CD4-positive, alpha-beta T cell (primary cell): Measurements from ENCODE around the gene ZNF324. TPM values are rescaled to one million over a fixed set of nuclear protein-coding genes. Genes with fewer than 3 reads are reported as not detected.
A peak's percentile ranks its signal among the peaks of the same experiment; 100 is the strongest.

Experiments used
- ATAC-seq: fragments of 200-7000 bp; cut with Tn5 transposase; one replicate; pipeline ENCODE4 v1.10.0; 2022; ENCODE audit warnings: mild to moderate bottlenecking; ENCODE audit not compliant: poor library complexity
- CTCF ChIA-PET: fragments of 350-600 bp; sonication (Branson Sonifier 250); formaldehyde crosslinking; loops from one replicate; lab custom pipeline; 2021; ENCODE audit warnings: antibody characterized with exemption, inconsistent platforms; lab: Charles Lee
- POLR2A ChIA-PET: fragments of 350-600 bp; sonication (Branson Sonifier 250); formaldehyde crosslinking; loops from one replicate; lab custom pipeline; 2021; ENCODE audit warnings: antibody characterized with exemption, inconsistent platforms; lab: Charles Lee
- DNase-seq, 14 experiments: peaks; one replicate each; pipeline ENCODE4 v3.0.0-alpha.2; 2013 to 2020; ENCODE audit warnings: mixed read lengths in 2 of 14
- H3K27ac ChIP-seq, 2 donors: one replicate each; pipeline versions ENCODE4 v1.5.1 to v1.7.0; 2013; ENCODE audit warnings: low read length in 2 of 2, low read depth in 1 of 2, mild to moderate bottlenecking in 1 of 2
- H3K27me3 ChIP-seq, 2 experiments: 1 replicate in 1 of 2; 2 replicates in 1 of 2; pipeline versions ENCODE4 v1.6.1 to v1.7.0; 2013; ENCODE audit warnings: low read length in 2 of 2, control low read depth in 1 of 2, mild to moderate bottlenecking in 1 of 2, moderate library complexity in 1 of 2; ENCODE audit not compliant: insufficient read depth in 2 of 2, control insufficient read depth in 1 of 2
- H3K36me3 ChIP-seq: one replicate; pipeline ENCODE4 v1.6.1; 2013; ENCODE audit warnings: low read length, control low read depth; ENCODE audit not compliant: insufficient read depth
- H3K4me1 ChIP-seq: one replicate; pipeline ENCODE4 v1.6.1; 2013; ENCODE audit warnings: low read length, control low read depth; ENCODE audit not compliant: insufficient read depth
- H3K4me3 ChIP-seq: one replicate; pipeline ENCODE4 v1.5.1; 2013; ENCODE audit warnings: mild to moderate bottlenecking, low read length, moderate library complexity
- H3K9me3 ChIP-seq, 2 experiments: 1 replicate in 1 of 2; 2 replicates in 1 of 2; pipeline versions ENCODE4 v1.6.1 to v1.7.0; 2013; ENCODE audit warnings: low read length in 2 of 2, mild to moderate bottlenecking in 2 of 2, control low read depth in 1 of 2, moderate library complexity in 1 of 2; ENCODE audit not compliant: control insufficient read depth in 1 of 2, insufficient read depth in 1 of 2
- H3K27ac Mint-ChIP-seq: one replicate; pipeline ENCODE4 v1.8.0; 2020; ENCODE audit warnings: mixed read lengths
- H3K27me3 Mint-ChIP-seq: one replicate; pipeline ENCODE4 v1.8.0; 2021; ENCODE audit warnings: mixed read lengths
- H3K36me3 Mint-ChIP-seq: one replicate; pipeline ENCODE4 v1.8.0; 2021; ENCODE audit warnings: low read depth, mixed read lengths
- H3K4me1 Mint-ChIP-seq: one replicate; pipeline ENCODE4 v1.8.0; 2021; ENCODE audit warnings: low read depth, mixed read lengths
- H3K4me3 Mint-ChIP-seq: one replicate; pipeline ENCODE4 v1.8.0; 2020; ENCODE audit warnings: mild to moderate bottlenecking, mixed read lengths
- H3K9me3 Mint-ChIP-seq: one replicate; pipeline ENCODE4 v1.8.0; 2020; ENCODE audit warnings: mixed read lengths
- intact Hi-C, 2 experiments: fragments of 100-400 bp; cut with DNase I in 1 of 2; cut with micrococcal nuclease in 1 of 2; formaldehyde crosslinking; loops; one replicate each; pipeline versions ENCODE4 v1.15.1 to v1.9.0; 2023 to 2025; cut with DNase I, micrococcal nuclease
- total RNA-seq, 174 experiments: library from RNA in 2 of 174; stranded (reverse) in 2 of 174; gene quantifications; one replicate each; pipeline ENCODE4 v1.2.3 and lab custom pipeline; 2021 to 2026
- TF ChIP-seq, protein P1 (sequence below): fragments of 200-600 bp; IDR thresholded peaks from one replicate; pipeline ENCODE4 v1.8.0; 2022; ENCODE audit warnings: antibody characterized with exemption, mild to moderate bottlenecking

ZNF324 gene
- total RNA-seq, 2 experiments from 2014 or later = 24.3 to 25.2 TPM

DNA sequence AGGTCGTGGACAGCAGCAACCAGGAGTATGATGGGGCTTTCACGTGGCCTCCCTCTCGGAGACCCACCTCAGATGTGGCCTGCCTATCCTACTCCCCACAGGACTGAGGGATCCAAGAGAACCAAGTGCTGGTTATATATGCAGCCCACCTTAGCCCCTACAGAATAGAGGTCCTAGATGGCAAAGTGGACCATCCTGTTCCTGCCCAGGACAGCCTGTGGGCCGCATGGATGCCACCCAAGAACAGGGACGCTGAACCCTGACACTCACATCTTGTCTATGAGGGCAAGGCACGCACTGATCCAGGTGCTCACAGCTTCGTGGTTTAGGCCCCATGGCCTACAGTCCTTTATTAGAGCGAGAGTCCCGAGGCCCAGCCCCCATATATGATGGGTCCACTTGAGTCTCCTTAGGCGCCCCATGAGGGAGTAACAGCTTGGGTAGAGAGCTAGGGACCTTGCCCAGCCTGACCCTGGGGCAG is 46.4 kb downstream of the ZNF324 start:
- TF ChIP-seq, protein P1, sequence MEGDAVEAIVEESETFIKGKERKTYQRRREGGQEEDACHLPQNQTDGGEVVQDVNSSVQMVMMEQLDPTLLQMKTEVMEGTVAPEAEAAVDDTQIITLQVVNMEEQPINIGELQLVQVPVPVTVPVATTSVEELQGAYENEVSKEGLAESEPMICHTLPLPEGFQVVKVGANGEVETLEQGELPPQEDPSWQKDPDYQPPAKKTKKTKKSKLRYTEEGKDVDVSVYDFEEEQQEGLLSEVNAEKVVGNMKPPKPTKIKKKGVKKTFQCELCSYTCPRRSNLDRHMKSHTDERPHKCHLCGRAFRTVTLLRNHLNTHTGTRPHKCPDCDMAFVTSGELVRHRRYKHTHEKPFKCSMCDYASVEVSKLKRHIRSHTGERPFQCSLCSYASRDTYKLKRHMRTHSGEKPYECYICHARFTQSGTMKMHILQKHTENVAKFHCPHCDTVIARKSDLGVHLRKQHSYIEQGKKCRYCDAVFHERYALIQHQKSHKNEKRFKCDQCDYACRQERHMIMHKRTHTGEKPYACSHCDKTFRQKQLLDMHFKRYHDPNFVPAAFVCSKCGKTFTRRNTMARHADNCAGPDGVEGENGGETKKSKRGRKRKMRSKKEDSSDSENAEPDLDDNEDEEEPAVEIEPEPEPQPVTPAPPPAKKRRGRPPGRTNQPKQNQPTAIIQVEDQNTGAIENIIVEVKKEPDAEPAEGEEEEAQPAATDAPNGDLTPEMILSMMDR = no peak
- H3K27me3 ChIP-seq = no peaks in the 10 kb centered on the region
- Mint-ChIP-seq H3K27me3 (no peaks in the 10 kb centered on the region), H3K4me3 (peak overlapping the region; percentile 51), H3K9me3 (no peaks in the 10 kb centered on the region), H3K36me3 (peaks cover 15% of the 10 kb centered on the region), H3K4me1 (peaks cover 29% of the 10 kb centered on the region), H3K27ac (peak overlapping the region; percentile 78)
- peaks cover 43% of the 10 kb centered on the region for H3K4me1 ChIP-seq
- peaks cover 0 to 5% of the 10 kb centered on the region in 2 experiments for H3K9me3 ChIP-seq
- DNase-seq (peak in 1 of 14 experiments; percentile 35), ATAC-seq (no peak)
- H3K27ac ChIP-seq = peak overlapping the region; percentile 56 to 58
- ChIA-PET POLR2A (interaction anchor here (1.0 to 1.6 kb wide), 9 partner anchors 31 to 105 kb away, joined by 4 to 12 read pairs (median 7); partner anchors contain the start of genes CHMP2A, TRIM28, ZNF446 and ZNF584), CTCF (interaction anchor here (1.0 to 3.5 kb wide), 4 partner anchors 18 to 68 kb away, joined by 3 to 15 read pairs (median 8); no protein-coding TSS in a partner anchor)
- peaks cover 19% of the 10 kb centered on the region for H3K36me3 ChIP-seq
- no peak overlapping the region for H3K4me3 ChIP-seq
- intact Hi-C loops = no loop called here

DNA sequence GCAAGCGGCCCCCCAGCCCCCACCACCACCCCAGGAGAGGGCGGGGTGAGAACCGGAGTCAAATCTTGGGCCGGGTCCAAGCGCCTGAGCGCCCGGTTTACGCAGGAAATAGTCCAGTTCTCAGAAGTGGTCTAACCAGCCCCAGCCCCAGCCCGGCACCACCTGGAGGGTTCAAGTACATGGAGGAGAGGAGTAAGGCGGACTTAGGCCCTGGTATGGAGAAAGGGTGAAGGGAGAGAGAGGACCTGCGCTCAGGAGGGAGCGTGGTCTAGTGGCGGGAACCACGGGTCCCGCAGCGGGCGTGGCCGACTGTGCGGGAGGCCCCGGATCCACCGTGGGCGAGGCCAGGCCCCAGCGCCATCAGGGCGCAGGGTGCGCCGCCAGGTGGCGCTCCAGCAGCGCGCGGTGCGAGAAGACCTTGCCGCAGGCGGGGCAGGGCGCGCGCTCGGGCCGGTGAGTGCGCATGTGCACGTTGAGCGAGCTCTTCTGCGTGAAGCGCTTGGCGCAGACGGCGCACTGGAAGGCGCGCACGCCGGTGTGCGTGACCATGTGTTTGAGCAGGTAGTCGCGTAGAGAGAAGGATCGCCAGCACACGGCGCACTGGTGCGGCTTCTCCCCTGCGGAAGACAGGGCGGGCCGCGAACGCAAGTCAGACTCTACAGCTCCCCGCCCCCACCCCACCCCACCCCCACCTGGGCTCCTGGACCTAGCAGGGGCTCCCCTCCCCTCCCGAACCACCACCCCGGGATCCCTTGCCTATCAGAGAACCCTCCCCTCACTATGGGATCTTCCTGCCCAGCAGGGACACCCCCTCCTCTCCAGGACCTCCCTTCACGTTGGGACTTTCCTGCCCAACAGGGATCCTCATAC is 47.0 kb downstream of the ZNF324 start:
- Mint-ChIP-seq H3K4me3 (peak overlapping the region; percentile 82), H3K27me3 (no peaks in the 10 kb centered on the region), H3K9me3 (no peaks in the 10 kb centered on the region), H3K4me1 (peaks cover 36% of the 10 kb centered on the region), H3K36me3 (peaks cover 19% of the 10 kb centered on the region), H3K27ac (peak overlapping the region; percentile 78)
- peak; percentile 88 to 98 (median 94) for DNase-seq
- Histone ChIP-seq H3K4me3 (peak overlapping the region; percentile 41), H3K27ac (peak overlapping the region; percentile 56 to 58), H3K36me3 (peaks cover 19% of the 10 kb centered on the region), H3K4me1 (peaks cover 49% of the 10 kb centered on the region), H3K27me3 (no peaks in the 10 kb centered on the region), H3K9me3 (no peaks in the 10 kb centered on the region)
- ChIA-PET CTCF (interaction anchor here (0.6 to 3.5 kb wide), 21 partner anchors 9 to 286 kb away, joined by 3 to 15 read pairs (median 4); partner anchors contain the start of genes CHMP2A, TRIM28, UBE2M and ZNF324B), POLR2A (interaction anchor here (1.0 to 1.6 kb wide), 9 partner anchors 30 to 105 kb away, joined by 4 to 12 read pairs (median 7); partner anchors contain the start of genes CHMP2A, TRIM28, ZNF446 and ZNF584)
- ATAC-seq = peak; percentile 93
- TF ChIP-seq, protein P1 = peak; percentile 82
- intact Hi-C loops = loop anchor here (1.0 to 2.0 kb wide), 2 partner anchors 61 to 67 kb away; no protein-coding TSS in a partner anchor

DNA sequence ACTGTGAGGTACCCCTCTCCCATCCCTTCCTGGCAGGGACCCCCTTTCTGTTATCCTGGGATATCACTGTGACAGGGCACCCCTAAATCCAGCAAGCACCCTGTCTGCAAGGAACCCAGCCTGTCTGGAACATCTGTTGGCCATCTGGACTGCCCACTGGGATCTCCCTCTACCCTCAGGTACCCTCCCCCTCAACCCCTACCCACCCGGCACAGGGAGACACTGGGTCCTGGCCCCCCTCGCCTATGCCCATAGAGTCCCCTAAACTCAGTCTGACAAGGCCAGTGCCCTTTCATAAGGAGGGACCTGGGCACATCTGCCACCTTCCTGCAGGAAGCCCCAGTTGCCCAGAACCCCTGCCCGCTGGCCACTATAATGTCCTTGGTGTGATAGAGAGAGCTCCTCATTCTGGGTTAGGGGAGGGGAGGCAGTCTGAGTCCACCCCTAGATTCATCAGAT is 47.7 kb downstream of the ZNF324 start:
- H3K36me3 Mint-ChIP-seq = peaks cover 26% of the 10 kb centered on the region
- peak overlapping the region; percentile 41 for H3K4me3 ChIP-seq
- ChIA-PET CTCF (interaction anchor here (0.6 to 3.5 kb wide), 21 partner anchors 8 to 286 kb away, joined by 3 to 15 read pairs (median 4); partner anchors contain the start of genes CHMP2A, TRIM28, UBE2M and ZNF324B), POLR2A (interaction anchor here (1.0 to 1.6 kb wide), 9 partner anchors 29 to 106 kb away, joined by 4 to 12 read pairs (median 7); partner anchors contain the start of genes CHMP2A, TRIM28, ZNF446 and ZNF584)
- H3K9me3 ChIP-seq = no peaks in the 10 kb centered on the region
- no peaks in the 10 kb centered on the region for H3K27me3 Mint-ChIP-seq
- no peak overlapping the region for H3K27ac ChIP-seq
- H3K27me3 ChIP-seq = no peaks in the 10 kb centered on the region
- no peaks in the 10 kb centered on the region for H3K9me3 Mint-ChIP-seq
- peaks cover 19% of the 10 kb centered on the region for H3K36me3 ChIP-seq
- H3K4me1 Mint-ChIP-seq = peaks cover 43% of the 10 kb centered on the region
- no peak for ATAC-seq
- H3K27ac Mint-ChIP-seq = peak overlapping the region; percentile 78
- intact Hi-C loops = loop anchor here (1.0 to 5.0 kb wide), 4 partner anchors 60 to 207 kb away; partner anchors contain the start of genes ERVK3-1 (in 1 of the 2) and ZSCAN22 (in 1 of the 2)
- TF ChIP-seq, protein P1 = no peak
- H3K4me3 Mint-ChIP-seq = peak overlapping the region; percentile 38
- H3K4me1 ChIP-seq = peaks cover 56% of the 10 kb centered on the region
- no peak for DNase-seq
